Neural cell (in vitro differentiated cells): ENCODE results near the gene DCAF8. TPM values are rescaled to one million over a fixed set of nuclear protein-coding genes. Genes with fewer than 3 reads are reported as not detected.

Experiments used
- H2AFZ ChIP-seq: fragments of 200-600, 300-800 bp; sonication (generic), shearing (Covaris generic); 2 replicates; pipeline ENCODE4 v1.6.0; 2014; ENCODE audit warnings: low read depth, mild to moderate bottlenecking, antibody characterized with exemption, low read length, moderate library complexity
- H3F3A ChIP-seq: fragments of 200-600 bp; shearing (Covaris generic); 2 replicates; pipeline ENCODE4 v1.6.1; 2016; ENCODE audit warnings: mild to moderate bottlenecking, moderate library complexity, mixed read lengths, antibody characterized with exemption, low read length; ENCODE audit not compliant: insufficient read depth, poor library complexity, severe bottlenecking
- H3K27ac ChIP-seq: fragments of 200-600, 300-800 bp; sonication (generic), shearing (Covaris generic); 2 replicates; pipeline ENCODE4 v1.5.1; 2014; ENCODE audit warnings: mild to moderate bottlenecking, low read length, moderate library complexity
- H3K27me3 ChIP-seq: fragments of 300-800, 200-600 bp; sonication (generic), shearing (Covaris generic); 2 replicates; pipeline ENCODE4 v1.6.0; 2014; ENCODE audit warnings: mild to moderate bottlenecking, low read depth, low read length, moderate library complexity; ENCODE audit not compliant: insufficient read depth
- H3K36me3 ChIP-seq: fragments of 300-800, 200-600 bp; sonication (generic), shearing (Covaris generic); 2 replicates; pipeline ENCODE4 v1.5.1; 2014; ENCODE audit warnings: mild to moderate bottlenecking, antibody characterized with exemption, low read length, moderate library complexity; ENCODE audit not compliant: insufficient read depth
- H3K4me2 ChIP-seq: fragments of 300-800, 200-600 bp; sonication (generic), shearing (Covaris generic); 2 replicates; pipeline ENCODE4 v1.6.0; 2014; ENCODE audit warnings: mild to moderate bottlenecking, low read length
- H3K4me3 ChIP-seq: fragments of 300-800, 200-600 bp; sonication (generic), shearing (Covaris generic); 2 replicates; pipeline ENCODE4 v1.5.1; 2014; ENCODE audit warnings: mild to moderate bottlenecking, low read length, moderate library complexity
- H3K79me2 ChIP-seq: fragments of 200-600 bp; shearing (Covaris generic); replicated peaks from 2 replicates; pipeline ENCODE4 v1.6.0; 2014; ENCODE audit warnings: mild to moderate bottlenecking, low read length, moderate library complexity; ENCODE audit not compliant: insufficient read depth
- H3K9ac ChIP-seq: fragments of 300-800, 200-600 bp; sonication (generic), shearing (Covaris generic); 2 replicates; pipeline ENCODE4 v1.6.1; 2016; ENCODE audit warnings: mild to moderate bottlenecking, low read length, mixed read lengths
- H3K9me2 ChIP-seq: fragments of 200-600 bp; shearing (Covaris generic); 2 replicates; pipeline ENCODE4 v1.6.1; 2016; ENCODE audit warnings: mild to moderate bottlenecking, low read length, mixed read lengths; ENCODE audit not compliant: insufficient read depth
- H3K9me3 ChIP-seq: fragments of 200-600, 300-800 bp; sonication (generic), shearing (Covaris generic); 2 replicates; pipeline ENCODE4 v1.6.1; 2016; ENCODE audit warnings: mild to moderate bottlenecking, mixed run types, low read length, moderate library complexity, mixed read lengths
- H4K20me1 ChIP-seq: fragments of 200-600 bp; shearing (Covaris generic); 2 replicates; pipeline ENCODE4 v1.6.1; 2016; ENCODE audit warnings: mild to moderate bottlenecking, mixed run types; ENCODE audit not compliant: insufficient read depth
- CTCF ChIP-seq: fragments of 450-650 bp; IDR thresholded peaks from 2 replicates; pipeline ENCODE4 v1.5.1; 2014; ENCODE audit warnings: antibody characterized with exemption, mild to moderate bottlenecking, moderate library complexity; ENCODE audit not compliant: poor library complexity, severe bottlenecking
- EP300 ChIP-seq: fragments of 450-650 bp; conservative IDR thresholded peaks from 2 replicates; pipeline ENCODE4 v1.6.1; 2014; ENCODE audit warnings: antibody characterized with exemption, mild to moderate bottlenecking, moderate library complexity; ENCODE audit not compliant: poor library complexity, severe bottlenecking
- EZH2 ChIP-seq: fragments of 200-600, 300-800 bp; shearing (Covaris generic), sonication (generic); IDR thresholded peaks from 2 replicates; pipeline ENCODE4 v1.6.1; 2014; ENCODE audit warnings: antibody characterized with exemption, low read length, borderline replicate concordance, mild to moderate bottlenecking; ENCODE audit not compliant: insufficient read depth, poor library complexity, severe bottlenecking
- MXI1 ChIP-seq: fragments of 450-650 bp; conservative IDR thresholded peaks from 2 replicates; pipeline ENCODE4 v1.6.1; 2014; ENCODE audit warnings: antibody characterized with exemption, mild to moderate bottlenecking; ENCODE audit not compliant: poor library complexity, severe bottlenecking
- POLR2AphosphoS5 ChIP-seq: IDR thresholded peaks from 2 replicates; pipeline ENCODE4 v1.6.1; 2012
- RAD21 ChIP-seq: fragments of 450-650 bp; conservative IDR thresholded peaks from 2 replicates; pipeline ENCODE4 v1.6.1; 2014; ENCODE audit warnings: antibody characterized with exemption, mild to moderate bottlenecking, moderate library complexity
- REST ChIP-seq: IDR thresholded peaks from 2 replicates; pipeline ENCODE4 v1.6.1; 2012; ENCODE audit warnings: borderline replicate concordance
- SMC3 ChIP-seq: fragments of 450-650 bp; conservative IDR thresholded peaks from 2 replicates; pipeline ENCODE4 v1.6.1; 2014; ENCODE audit warnings: antibody characterized with exemption, mild to moderate bottlenecking, moderate library complexity; ENCODE audit not compliant: poor library complexity
- TAF1 ChIP-seq: IDR thresholded peaks from 2 replicates; pipeline ENCODE4 v1.6.1; 2012; ENCODE audit warnings: low read depth
- polyA plus RNA-seq: library from polyadenylated mRNA; depleted of rRNA; stranded (reverse); fragments of >200 nt; gene quantifications from 2 replicates; pipeline ENCODE4 v1.2.3, GENCODE V29; 2014

The DCAF8 gene
- polyA plus RNA-seq, 1 donor from 2014 or later: 153 TPM

GRCh38 chr1:160227561-160227960, 34.8 kb downstream of the DCAF8 start:
- Histone ChIP-seq H3K4me2 (no peak overlapping the region), H3K27me3 (no peaks in the 10 kb centered on the region), H2AFZ (no peak overlapping the region), H3K9me2 (no peaks in the 10 kb centered on the region), H4K20me1 (no peaks in the 10 kb centered on the region), H3F3A (no peaks in the 10 kb centered on the region), H3K4me3 (no peak overlapping the region), H3K36me3 (peaks cover 4% of the 10 kb centered on the region), H3K79me2 (no peaks in the 10 kb centered on the region), H3K9me3 (no peaks in the 10 kb centered on the region), H3K27ac (no peak overlapping the region), H3K9ac (no peak overlapping the region)
- TF ChIP-seq EP300: no peak
- no peak for TF ChIP-seq RAD21
- no peak for TF ChIP-seq MXI1
- TF ChIP-seq CTCF: no peak

GRCh38 chr1:160227034-160227433, 35.3 kb downstream of the DCAF8 start:
- Histone ChIP-seq H3K27ac (no peak overlapping the region), H2AFZ (no peak overlapping the region), H3K4me2 (no peak overlapping the region), H3K9me2 (no peaks in the 10 kb centered on the region), H3K36me3 (peaks cover 4% of the 10 kb centered on the region), H3K4me3 (no peak overlapping the region), H3K27me3 (no peaks in the 10 kb centered on the region), H3K9me3 (no peaks in the 10 kb centered on the region), H3K79me2 (no peaks in the 10 kb centered on the region), H4K20me1 (no peaks in the 10 kb centered on the region), H3K9ac (no peak overlapping the region), H3F3A (no peaks in the 10 kb centered on the region)
- TF ChIP-seq REST: no peak
- TF ChIP-seq CTCF: no peak
- no peak for TF ChIP-seq EZH2
- no peak for TF ChIP-seq RAD21
- no peak for TF ChIP-seq MXI1
- no peak for TF ChIP-seq EP300
- no peak for TF ChIP-seq TAF1
- no peak for TF ChIP-seq POLR2AphosphoS5
- TF ChIP-seq SMC3: no peak
